H9 (cell line): ENCODE data around the gene CHST13. TPM values are rescaled to one million over a fixed set of nuclear protein-coding genes. Genes with fewer than 3 reads are reported as not detected.

Source experiments
- DNase-seq: peaks from one replicate; pipeline ENCODE4 v3.0.0-alpha.2; 2017
- H2AFZ ChIP-seq: one replicate; pipeline ENCODE4 v1.6.1; 2013; ENCODE audit warnings: mild to moderate bottlenecking, low read length, control low read depth, moderate library complexity
- H2AK5ac ChIP-seq: 2 replicates; pipeline ENCODE4 v1.6.1; 2013; ENCODE audit warnings: low read length, control low read depth, mixed read lengths; ENCODE audit not compliant: insufficient read length
- H2BK120ac ChIP-seq: one replicate; pipeline ENCODE4 v1.6.1; 2013; ENCODE audit warnings: low read depth, mild to moderate bottlenecking, low read length, control low read depth, inconsistent platforms; ENCODE audit not compliant: poor library complexity, severe bottlenecking
- H2BK12ac ChIP-seq: 2 replicates; pipeline ENCODE4 v1.6.1; 2013; ENCODE audit warnings: low read length, control low read depth, mixed read lengths, low read depth; ENCODE audit not compliant: insufficient read length
- H2BK15ac ChIP-seq: 2 replicates; pipeline ENCODE4 v1.6.1; 2013; ENCODE audit warnings: low read depth, low read length, control low read depth
- H2BK20ac ChIP-seq: one replicate; pipeline ENCODE4 v1.6.1; 2013; ENCODE audit warnings: low read depth, mild to moderate bottlenecking, low read length, control low read depth, inconsistent platforms; ENCODE audit not compliant: poor library complexity, severe bottlenecking
- H2BK5ac ChIP-seq: 2 replicates; pipeline ENCODE4 v1.6.1; 2013; ENCODE audit warnings: low read length, control low read depth, mixed read lengths; ENCODE audit not compliant: insufficient read length
- H3K14ac ChIP-seq: 2 replicates; pipeline ENCODE4 v1.6.1; 2013; ENCODE audit warnings: low read length, control low read depth; ENCODE audit not compliant: insufficient read depth
- H3K18ac ChIP-seq: 2 replicates; pipeline ENCODE4 v1.6.1; 2013; ENCODE audit warnings: low read depth, mild to moderate bottlenecking, mixed read lengths, low read length, control low read depth; ENCODE audit not compliant: insufficient read length
- H3K23ac ChIP-seq: 2 replicates; pipeline ENCODE4 v1.6.1; 2013; ENCODE audit warnings: low read length, control low read depth, mixed read lengths, low read depth; ENCODE audit not compliant: insufficient read length
- H3K23me2 ChIP-seq: 2 replicates; pipeline ENCODE4 v1.6.1; 2013; ENCODE audit warnings: low read depth, mild to moderate bottlenecking, mixed read lengths, low read length, control low read depth; ENCODE audit not compliant: insufficient read length, poor library complexity, severe bottlenecking
- H3K27ac ChIP-seq: 2 replicates; pipeline ENCODE4 v1.5.1; 2013; ENCODE audit warnings: low read length, control low read depth, mixed read lengths, low read depth; ENCODE audit not compliant: insufficient read length
- H3K27me3 ChIP-seq: 2 replicates; pipeline ENCODE4 v1.6.1; 2013; ENCODE audit warnings: low read length, control low read depth, inconsistent platforms; ENCODE audit not compliant: insufficient read depth
- H3K4ac ChIP-seq: 2 replicates; pipeline ENCODE4 v1.6.1; 2013; ENCODE audit warnings: low read depth, mild to moderate bottlenecking, control low read depth, inconsistent platforms, low read length, moderate library complexity
- H3K4me1 ChIP-seq: 2 replicates; pipeline ENCODE4 v1.6.1; 2013; ENCODE audit warnings: low read length, control low read depth, inconsistent platforms; ENCODE audit not compliant: insufficient read depth
- H3K4me2 ChIP-seq: 2 replicates; pipeline ENCODE4 v1.6.1; 2013; ENCODE audit warnings: low read length, control low read depth, mixed read lengths; ENCODE audit not compliant: insufficient read length, insufficient read depth
- H3K56ac ChIP-seq: 2 replicates; pipeline ENCODE4 v1.6.1; 2013; ENCODE audit warnings: low read depth, mild to moderate bottlenecking, mixed read lengths, low read length, control low read depth; ENCODE audit not compliant: insufficient read length
- H3K79me1 ChIP-seq: 2 replicates; pipeline ENCODE4 v1.6.1; 2013; ENCODE audit warnings: low read depth, mild to moderate bottlenecking, moderate library complexity, low read length, control low read depth, inconsistent platforms; ENCODE audit not compliant: insufficient read depth, poor library complexity, severe bottlenecking
- H3K79me2 ChIP-seq: 2 replicates; pipeline ENCODE4 v1.6.1; 2013; ENCODE audit warnings: low read length, control low read depth, inconsistent platforms; ENCODE audit not compliant: insufficient read depth
- H3K9ac ChIP-seq: 2 replicates; pipeline ENCODE4 v1.6.1; 2013; ENCODE audit warnings: low read length, control low read depth, mixed read lengths; ENCODE audit not compliant: insufficient read length; ENCODE audit errors: extremely low read depth
- H3K9me3 ChIP-seq: one replicate; pipeline ENCODE4 v1.6.1; 2013; ENCODE audit warnings: low read depth, low read length, inconsistent platforms; ENCODE audit not compliant: control insufficient read depth
- H3T11ph ChIP-seq: one replicate; pipeline ENCODE4 v1.6.1; 2013; ENCODE audit warnings: mild to moderate bottlenecking, low read length, control low read depth, inconsistent platforms
- H4K20me1 ChIP-seq: one replicate; pipeline ENCODE4 v1.6.1; 2013; ENCODE audit not compliant: control insufficient read depth, insufficient read length, insufficient read depth
- H4K5ac ChIP-seq: 2 replicates; pipeline ENCODE4 v1.6.1; 2013; ENCODE audit warnings: low read depth, mild to moderate bottlenecking, mixed read lengths, low read length, control low read depth; ENCODE audit not compliant: insufficient read length
- H4K8ac ChIP-seq: replicated peaks from 2 replicates; pipeline ENCODE4 v1.6.1; 2013; ENCODE audit warnings: low read length, control low read depth, mixed read lengths, low read depth; ENCODE audit not compliant: insufficient read length
- H4K91ac ChIP-seq: 2 replicates; pipeline ENCODE4 v1.6.1; 2013; ENCODE audit warnings: low read depth, mild to moderate bottlenecking, moderate library complexity, mixed read lengths, low read length, control low read depth; ENCODE audit not compliant: insufficient read length
- H3K27ac Mint-ChIP-seq, 3 experiments: 2 replicates in 2 of 3; 3 replicates in 1 of 3; pipeline ENCODE4 v1.8.0; 2020 to 2021; ENCODE audit warnings: mixed read lengths in 3 of 3, mild to moderate bottlenecking in 1 of 3, moderate library complexity in 1 of 3
- H3K27me3 Mint-ChIP-seq: 2 replicates; pipeline ENCODE4 v1.8.0; 2021; ENCODE audit warnings: low read depth, mild to moderate bottlenecking, moderate library complexity, mixed read lengths
- H3K36me3 Mint-ChIP-seq, 3 experiments: 2 replicates in 2 of 3; 3 replicates in 1 of 3; pipeline ENCODE4 v1.8.0; 2020 to 2021; ENCODE audit warnings: low read depth in 3 of 3, mixed read lengths in 3 of 3; ENCODE audit not compliant: insufficient read depth in 1 of 3
- H3K4me1 Mint-ChIP-seq, 2 experiments: 2 replicates each; pipeline ENCODE4 v1.8.0; 2020; ENCODE audit warnings: mixed read lengths in 2 of 2
- H3K4me3 Mint-ChIP-seq, 2 experiments: 2 replicates in 1 of 2; 3 replicates in 1 of 2; pipeline ENCODE4 v1.8.0; 2020 to 2021; ENCODE audit warnings: mild to moderate bottlenecking in 2 of 2, mixed read lengths in 2 of 2, moderate library complexity in 1 of 2
- H3K9me3 Mint-ChIP-seq, 2 experiments: 2 replicates in 1 of 2; 3 replicates in 1 of 2; pipeline ENCODE4 v1.8.0; 2020; ENCODE audit warnings: mild to moderate bottlenecking in 2 of 2, mixed read lengths in 2 of 2, moderate library complexity in 1 of 2
- WGBS: extraction: QIAGEN DNeasy Blood & Tissue Kit; methylation state at CpG from one replicate; pipeline ENCODE4 v1.1.7; 2013; ENCODE audit warnings: missing lambda C conversion rate, low lambda C conversion rate, mixed read lengths; ENCODE audit not compliant: insufficient read length; ENCODE audit errors: extremely low coverage; 5-methylcytosine and 5-hydroxymethylcytosine counted together
- total RNA-seq: library from RNA; stranded (reverse); gene quantifications from 2 replicates; pipeline ENCODE4 v1.2.1, GENCODE V29; 2021
- TF ChIP-seq, protein P1 (sequence below): fragments of 200-600 bp; sonication (generic); conservative IDR thresholded peaks from 3 replicates; pipeline ENCODE4 v1.8.0; 2021; ENCODE audit warnings: antibody characterized with exemption, mild to moderate bottlenecking

CHST13 gene
- total RNA-seq, 1 experiment from 2014 or later = 0.85 TPM

DNA sequence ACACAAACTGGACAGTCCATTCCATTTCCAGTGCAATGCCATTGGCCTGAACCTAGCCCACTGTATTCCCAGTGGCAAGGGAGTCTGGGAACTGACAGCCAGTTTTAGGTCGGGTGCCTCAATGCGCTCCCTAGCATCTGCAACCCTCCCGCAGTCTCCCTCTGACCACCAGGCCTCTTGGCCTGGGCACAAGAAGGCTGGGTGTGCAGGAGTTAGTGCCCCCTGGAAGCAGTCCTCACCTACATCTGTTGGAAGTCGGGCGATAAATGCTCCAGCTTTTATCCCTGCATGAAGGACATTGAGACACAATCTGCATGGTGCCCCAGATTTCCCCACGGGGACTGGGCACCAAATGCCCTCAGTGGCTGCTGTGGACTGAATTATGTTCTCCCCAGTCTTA, 22.1 kb downstream of the CHST13 start:
- no peak overlapping the region for H3K4ac ChIP-seq
- no peak overlapping the region for H4K8ac ChIP-seq
- H4K91ac ChIP-seq = no peak overlapping the region
- no peak overlapping the region for H2AFZ ChIP-seq
- H3K23ac ChIP-seq = no peak overlapping the region
- no peak overlapping the region for H2AK5ac ChIP-seq
- no peaks in the 10 kb centered on the region for H3K23me2 ChIP-seq
- H3K14ac ChIP-seq = no peak overlapping the region; the same call in 1 of the 2 replicates
- H3K27ac ChIP-seq = no peak overlapping the region
- H3K9me3 Mint-ChIP-seq = no peaks in the 10 kb centered on the region
- no peak overlapping the region for H2BK20ac ChIP-seq
- no peak overlapping the region for H3K27ac Mint-ChIP-seq
- H3K79me2 ChIP-seq = no peaks in the 10 kb centered on the region
- H2BK15ac ChIP-seq = no peak overlapping the region
- no peak overlapping the region for H3K4me3 Mint-ChIP-seq
- no peak overlapping the region for H3K56ac ChIP-seq
- peaks cover 30 to 48% of the 10 kb centered on the region in 2 experiments for H3K4me1 Mint-ChIP-seq
- no peaks in the 10 kb centered on the region; a peak in 1 of 7 replicates for H3K36me3 Mint-ChIP-seq
- no peaks in the 10 kb centered on the region for H3K9me3 ChIP-seq
- H2BK5ac ChIP-seq = no peak overlapping the region
- H3K4me2 ChIP-seq = no peak overlapping the region
- H3K18ac ChIP-seq = no peak overlapping the region
- DNase-seq = no peak
- H2BK120ac ChIP-seq = no peak overlapping the region
- H3K27me3 ChIP-seq = no peaks in the 10 kb centered on the region
- no peak overlapping the region for H4K5ac ChIP-seq
- no peaks in the 10 kb centered on the region for H4K20me1 ChIP-seq
- no peak overlapping the region for H2BK12ac ChIP-seq
- TF ChIP-seq, protein P1, sequence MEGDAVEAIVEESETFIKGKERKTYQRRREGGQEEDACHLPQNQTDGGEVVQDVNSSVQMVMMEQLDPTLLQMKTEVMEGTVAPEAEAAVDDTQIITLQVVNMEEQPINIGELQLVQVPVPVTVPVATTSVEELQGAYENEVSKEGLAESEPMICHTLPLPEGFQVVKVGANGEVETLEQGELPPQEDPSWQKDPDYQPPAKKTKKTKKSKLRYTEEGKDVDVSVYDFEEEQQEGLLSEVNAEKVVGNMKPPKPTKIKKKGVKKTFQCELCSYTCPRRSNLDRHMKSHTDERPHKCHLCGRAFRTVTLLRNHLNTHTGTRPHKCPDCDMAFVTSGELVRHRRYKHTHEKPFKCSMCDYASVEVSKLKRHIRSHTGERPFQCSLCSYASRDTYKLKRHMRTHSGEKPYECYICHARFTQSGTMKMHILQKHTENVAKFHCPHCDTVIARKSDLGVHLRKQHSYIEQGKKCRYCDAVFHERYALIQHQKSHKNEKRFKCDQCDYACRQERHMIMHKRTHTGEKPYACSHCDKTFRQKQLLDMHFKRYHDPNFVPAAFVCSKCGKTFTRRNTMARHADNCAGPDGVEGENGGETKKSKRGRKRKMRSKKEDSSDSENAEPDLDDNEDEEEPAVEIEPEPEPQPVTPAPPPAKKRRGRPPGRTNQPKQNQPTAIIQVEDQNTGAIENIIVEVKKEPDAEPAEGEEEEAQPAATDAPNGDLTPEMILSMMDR = no peak
- WGBS = no CpG with 5 or more reads among the region's 6 CpGs
- no peak overlapping the region for H3T11ph ChIP-seq
- H3K79me1 ChIP-seq = no peaks in the 10 kb centered on the region
- H3K9ac ChIP-seq = no peak overlapping the region
- H3K27me3 Mint-ChIP-seq = peaks cover 11% of the 10 kb centered on the region
- peaks cover 4% of the 10 kb centered on the region; the same call in 1 of the 2 replicates for H3K4me1 ChIP-seq
